Mesenchymal stem cell (in vitro differentiated cells and primary cell): ENCODE results near the gene GPATCH8.

ENCODE experiments used
- DNase-seq: peaks from one replicate; pipeline ENCODE4 v3.0.0-alpha.2; 2013
- H2AFZ ChIP-seq: one replicate; pipeline ENCODE4 v1.6.1; 2013; ENCODE audit warnings: low read depth, mild to moderate bottlenecking, control low read depth, inconsistent platforms, low read length, moderate library complexity
- H2AK5ac ChIP-seq: 2 replicates; pipeline ENCODE4 v1.6.1; 2013; ENCODE audit warnings: low read length, moderate library complexity, mild to moderate bottlenecking, inconsistent platforms; ENCODE audit not compliant: severe bottlenecking
- H2BK120ac ChIP-seq: one replicate; pipeline ENCODE4 v1.6.1; 2013; ENCODE audit warnings: low read depth, mild to moderate bottlenecking, inconsistent platforms, low read length, moderate library complexity
- H2BK12ac ChIP-seq, 2 experiments: one replicate each; pipeline ENCODE4 v1.6.1; 2013; ENCODE audit warnings: inconsistent platforms in 2 of 2, low read length in 2 of 2, mild to moderate bottlenecking in 2 of 2, moderate library complexity in 2 of 2, control low read depth in 1 of 2
- H2BK15ac ChIP-seq: one replicate; pipeline ENCODE4 v1.6.1; 2013; ENCODE audit warnings: mild to moderate bottlenecking, low read depth, inconsistent platforms; ENCODE audit not compliant: poor library complexity, severe bottlenecking
- H2BK5ac ChIP-seq: 2 replicates; pipeline ENCODE4 v1.6.1; 2013; ENCODE audit warnings: low read depth, mild to moderate bottlenecking, low read length, control low read depth, inconsistent platforms; ENCODE audit not compliant: poor library complexity, severe bottlenecking
- H3K14ac ChIP-seq, 2 experiments: one replicate each; pipeline ENCODE4 v1.6.1; 2013; ENCODE audit warnings: inconsistent platforms in 2 of 2, low read length in 2 of 2, control low read depth in 1 of 2, mild to moderate bottlenecking in 1 of 2, moderate library complexity in 1 of 2
- H3K18ac ChIP-seq, 2 experiments: one replicate each; pipeline ENCODE4 v1.6.1; 2013; ENCODE audit warnings: inconsistent platforms in 2 of 2, low read length in 2 of 2, control low read depth in 1 of 2, low read depth in 1 of 2, mild to moderate bottlenecking in 1 of 2
- H3K23ac ChIP-seq, 2 experiments: one replicate each; pipeline ENCODE4 v1.6.1; 2013; ENCODE audit warnings: inconsistent platforms in 2 of 2, low read length in 2 of 2, mild to moderate bottlenecking in 2 of 2, moderate library complexity in 2 of 2, control low read depth in 1 of 2
- H3K27ac ChIP-seq: 2 replicates; pipeline ENCODE4 v1.5.1; 2013; ENCODE audit warnings: mild to moderate bottlenecking, moderate library complexity, low read length, control low read depth, inconsistent platforms; ENCODE audit not compliant: poor library complexity, severe bottlenecking
- H3K27me3 ChIP-seq, 2 experiments: 2 replicates each; pipeline versions ENCODE4 v1.6.1 to v1.7.0; 2013; ENCODE audit warnings: low read length in 2 of 2, mild to moderate bottlenecking in 2 of 2, moderate library complexity in 2 of 2, control low read depth in 1 of 2, inconsistent platforms in 1 of 2; ENCODE audit not compliant: control insufficient read depth in 1 of 2, insufficient read depth in 1 of 2
- H3K36me3 ChIP-seq, 2 experiments: 2 replicates each; pipeline versions ENCODE4 v1.6.1 to v1.7.0; 2013; ENCODE audit warnings: low read length in 2 of 2, control low read depth in 1 of 2, inconsistent platforms in 1 of 2, low read depth in 1 of 2, mild to moderate bottlenecking in 1 of 2; ENCODE audit not compliant: insufficient read depth in 2 of 2, control insufficient read depth in 1 of 2
- H3K4ac ChIP-seq, 2 experiments: one replicate each; pipeline ENCODE4 v1.6.1; 2013; ENCODE audit warnings: inconsistent platforms in 2 of 2, low read length in 2 of 2, mild to moderate bottlenecking in 2 of 2, moderate library complexity in 2 of 2, control low read depth in 1 of 2, low read depth in 1 of 2
- H3K4me1 ChIP-seq: 2 replicates; pipeline ENCODE4 v1.6.1; 2013; ENCODE audit warnings: low read depth, low read length, control low read depth; ENCODE audit not compliant: control insufficient read depth, insufficient read depth
- H3K4me2 ChIP-seq: 2 replicates; pipeline ENCODE4 v1.6.1; 2013; ENCODE audit warnings: low read length, mild to moderate bottlenecking, inconsistent platforms; ENCODE audit not compliant: poor library complexity, severe bottlenecking
- H3K4me3 ChIP-seq, 2 experiments: 2 replicates each; pipeline versions ENCODE4 v1.5.1 to v1.7.0; 2013; ENCODE audit warnings: low read length in 2 of 2, mild to moderate bottlenecking in 2 of 2, control low read depth in 1 of 2, low read depth in 1 of 2; ENCODE audit not compliant: insufficient read depth in 1 of 2
- H3K79me1 ChIP-seq: replicated peaks from 2 replicates; pipeline ENCODE4 v1.6.1; 2013; ENCODE audit warnings: mild to moderate bottlenecking, control low read depth, low read length, inconsistent platforms; ENCODE audit not compliant: poor library complexity, severe bottlenecking
- H3K9ac ChIP-seq: 2 replicates; pipeline ENCODE4 v1.7.0; 2013; ENCODE audit warnings: mild to moderate bottlenecking, low read length, moderate library complexity
- H3K9me3 ChIP-seq: 2 replicates; pipeline ENCODE4 v1.7.0; 2013; ENCODE audit warnings: mild to moderate bottlenecking, low read length; ENCODE audit not compliant: control insufficient read depth
- H4K8ac ChIP-seq: one replicate; pipeline ENCODE4 v1.6.1; 2013; ENCODE audit warnings: inconsistent platforms, mild to moderate bottlenecking, low read length, moderate library complexity
- H4K91ac ChIP-seq: one replicate; pipeline ENCODE4 v1.6.1; 2013; ENCODE audit warnings: mild to moderate bottlenecking, low read length, inconsistent platforms
- WGBS: methylation state at CpG from one replicate; pipeline ENCODE4 v1.1.7; 2013; ENCODE audit warnings: mixed read lengths; 5-methylcytosine and 5-hydroxymethylcytosine counted together

GPATCH8 gene

GRCh38 chr17:44492706-44493272, 10.4 kb downstream of the GPATCH8 start:
- Histone ChIP-seq H4K91ac (no peak overlapping the region), H3K9me3 (no peaks in the 10 kb centered on the region), H2BK120ac (no peak overlapping the region), H3K4me2 (no peak overlapping the region), H3K23ac (peak overlapping the region in 1 of 2 experiments; percentile 59), H3K4me3 (no peak overlapping the region), H3K14ac (no peak overlapping the region), H3K18ac (no peak overlapping the region), H3K36me3 (peaks cover 0 to 9% of the 10 kb centered on the region in 2 experiments), H3K4ac (no peak overlapping the region), H3K27me3 (no peaks in the 10 kb centered on the region), H2AK5ac (no peak overlapping the region), H3K27ac (no peak overlapping the region), H3K79me1 (no peaks in the 10 kb centered on the region), H2BK5ac (no peak overlapping the region), H3K9ac (no peak overlapping the region), H2BK12ac (no peak overlapping the region), H2AFZ (no peak overlapping the region), H3K4me1 (peaks cover 5% of the 10 kb centered on the region), H4K8ac (no peak overlapping the region), H2BK15ac (no peak overlapping the region)
- no peak for DNase-seq
- no CpG with 5 or more reads among the region's 2 CpGs for WGBS

DNA sequence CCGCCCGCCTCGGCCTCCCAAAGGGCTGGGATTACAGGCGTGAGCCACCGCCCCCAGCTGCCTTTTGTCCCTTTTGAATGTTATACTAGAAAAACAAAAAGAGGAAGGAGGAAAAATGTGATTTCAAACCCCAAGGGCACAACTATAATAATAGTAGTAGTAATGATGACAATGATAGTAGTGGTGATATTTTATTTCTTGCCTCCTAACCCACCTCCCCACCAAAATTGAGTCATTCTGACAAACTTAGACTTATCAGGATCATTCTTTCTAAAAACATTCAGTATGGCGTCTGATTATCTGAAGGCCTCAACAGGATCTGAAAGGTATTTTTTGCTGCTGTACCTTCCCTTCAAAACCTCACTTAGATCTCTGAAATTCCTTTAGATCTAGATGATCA, 13.6 kb downstream of the GPATCH8 start:
- DNase-seq = no peak
- H3K9me3 ChIP-seq = no peaks in the 10 kb centered on the region
- no peak overlapping the region for H2BK12ac ChIP-seq
- H3K4ac ChIP-seq = no peak overlapping the region
- peaks cover 0 to 9% of the 10 kb centered on the region in 2 experiments for H3K36me3 ChIP-seq
- no peak overlapping the region for H3K4me2 ChIP-seq
- 96% methylated on average over 6 of the region's 6 CpGs for WGBS
- peaks cover 4% of the 10 kb centered on the region for H3K4me1 ChIP-seq
- H2AK5ac ChIP-seq = no peak overlapping the region
- H3K79me1 ChIP-seq = peaks cover 3% of the 10 kb centered on the region
- no peak overlapping the region for H3K9ac ChIP-seq
- H3K27ac ChIP-seq = no peak overlapping the region
- H3K18ac ChIP-seq = no peak overlapping the region
- no peak overlapping the region for H3K4me3 ChIP-seq
- no peaks in the 10 kb centered on the region for H3K27me3 ChIP-seq
- H2AFZ ChIP-seq = no peak overlapping the region
- no peak overlapping the region for H2BK120ac ChIP-seq
- no peak overlapping the region for H2BK5ac ChIP-seq
- H4K91ac ChIP-seq = no peak overlapping the region
- no peak overlapping the region for H3K23ac ChIP-seq
- H3K14ac ChIP-seq = no peak overlapping the region
- no peak overlapping the region for H4K8ac ChIP-seq
- no peak overlapping the region for H2BK15ac ChIP-seq

DNA sequence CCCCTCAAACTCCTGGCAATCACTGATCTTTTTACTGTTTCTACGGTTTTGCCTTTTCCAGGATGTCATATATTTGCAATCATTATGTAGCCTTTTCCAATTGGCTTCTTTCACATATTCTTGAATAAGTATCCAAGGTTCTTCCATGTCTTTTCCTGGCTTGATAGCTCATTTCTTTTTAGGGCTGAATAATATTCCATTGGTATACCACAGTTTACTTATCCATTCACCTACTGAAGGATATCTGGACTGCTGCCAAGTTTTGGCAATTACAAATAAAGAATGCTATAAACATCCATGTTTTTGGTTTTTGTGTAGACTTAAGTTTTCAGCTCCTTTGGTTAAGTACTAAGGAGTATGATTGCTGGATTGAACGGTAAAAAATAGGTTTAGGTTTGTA, 16.0 kb downstream of the GPATCH8 start:
- Histone ChIP-seq H3K9ac (no peak overlapping the region), H3K4me3 (no peak overlapping the region), H2BK12ac (no peak overlapping the region), H2BK5ac (no peak overlapping the region), H3K36me3 (peaks cover 0 to 9% of the 10 kb centered on the region in 2 experiments), H2BK15ac (no peak overlapping the region), H3K4me2 (no peak overlapping the region), H4K91ac (no peak overlapping the region), H3K4ac (no peak overlapping the region), H3K14ac (no peak overlapping the region), H2AK5ac (no peak overlapping the region), H3K27ac (no peak overlapping the region), H3K79me1 (peaks cover 3% of the 10 kb centered on the region), H2AFZ (no peak overlapping the region), H4K8ac (no peak overlapping the region), H3K23ac (no peak overlapping the region), H3K9me3 (no peaks in the 10 kb centered on the region), H2BK120ac (no peak overlapping the region), H3K18ac (no peak overlapping the region), H3K4me1 (peaks cover 1% of the 10 kb centered on the region), H3K27me3 (no peaks in the 10 kb centered on the region)
- 100% methylated on average over 2 of the region's 2 CpGs for WGBS
- no peak for DNase-seq

DNA sequence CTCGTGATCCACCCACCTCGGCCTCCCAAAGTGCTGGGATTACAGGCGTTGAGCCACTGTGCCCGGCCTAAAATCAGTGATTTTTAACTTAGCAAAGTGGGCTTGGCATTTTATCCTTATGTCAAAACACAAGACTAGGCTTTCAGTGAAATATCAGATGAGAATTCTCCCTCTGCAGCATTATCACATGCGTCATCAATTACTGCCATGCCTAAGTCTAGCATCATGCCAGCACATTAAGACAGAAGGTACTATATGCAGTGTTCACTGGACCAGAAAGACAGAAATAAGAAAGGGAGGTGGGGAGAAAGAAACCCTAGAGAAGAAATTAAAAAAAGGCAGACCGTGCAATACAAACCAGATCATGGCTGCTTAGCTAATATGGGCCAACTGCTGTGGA, 29.8 kb downstream of the GPATCH8 start:
- Histone ChIP-seq H2BK15ac (no peak overlapping the region), H3K14ac (no peak overlapping the region), H2BK5ac (no peak overlapping the region), H3K9me3 (no peaks in the 10 kb centered on the region), H3K36me3 (peaks cover 0 to 23% of the 10 kb centered on the region in 2 experiments), H3K4ac (no peak overlapping the region), H2BK12ac (no peak overlapping the region), H3K4me1 (peaks cover 4% of the 10 kb centered on the region), H4K8ac (no peak overlapping the region), H3K9ac (no peak overlapping the region), H3K4me2 (no peak overlapping the region), H2BK120ac (no peak overlapping the region), H3K23ac (no peak overlapping the region), H3K27ac (no peak overlapping the region), H3K18ac (no peak overlapping the region), H2AK5ac (no peak overlapping the region), H3K4me3 (no peak overlapping the region), H3K27me3 (no peaks in the 10 kb centered on the region), H4K91ac (no peak overlapping the region), H2AFZ (no peak overlapping the region), H3K79me1 (peaks cover 7% of the 10 kb centered on the region)
- 100% methylated on average over 6 of the region's 6 CpGs for WGBS
- DNase-seq = no peak
